GM23338 (cell line): ENCODE results near the gene SLC52A3. TPM values are rescaled to one million over a fixed set of nuclear protein-coding genes. Genes with fewer than 3 reads are reported as not detected.

Experiments used
- ATAC-seq: fragments of 200-7000 bp; cut with Tn5 transposase; 3 replicates; pipeline ENCODE4 v1.9.1; 2020
- DNase-seq: peaks from one replicate; pipeline ENCODE4 v3.0.0-alpha.2; 2015; ENCODE audit warnings: low spot score
- H2AFZ ChIP-seq: fragments of 200-600 bp; sonication (generic); 2 replicates; pipeline ENCODE4 v1.8.0; 2016; ENCODE audit warnings: antibody characterized with exemption, mild to moderate bottlenecking, moderate library complexity
- H3F3A ChIP-seq: fragments of 200-600 bp; sonication (generic); replicated peaks from 2 replicates; pipeline ENCODE4 v1.8.0; 2017; ENCODE audit warnings: antibody characterized with exemption, mixed run types, low read depth
- H3K27ac ChIP-seq: fragments of 200-600 bp; sonication (generic); 2 replicates; pipeline ENCODE4 v1.6.1; 2016; ENCODE audit warnings: low read depth
- H3K27me3 ChIP-seq: fragments of 200-600 bp; sonication (generic); 2 replicates; pipeline ENCODE4 v1.8.0; 2016; ENCODE audit warnings: mild to moderate bottlenecking, mixed run types, moderate library complexity; ENCODE audit not compliant: insufficient read depth
- H3K36me3 ChIP-seq: fragments of 200-600 bp; sonication (generic); 2 replicates; pipeline ENCODE4 v1.8.0; 2016; ENCODE audit warnings: mild to moderate bottlenecking; ENCODE audit not compliant: insufficient read depth
- H3K4me1 ChIP-seq: fragments of 200-600 bp; sonication (generic); 2 replicates; pipeline ENCODE4 v1.8.0; 2016; ENCODE audit warnings: mild to moderate bottlenecking, moderate library complexity; ENCODE audit not compliant: insufficient read depth
- H3K4me2 ChIP-seq: fragments of 200-600 bp; sonication (generic); 2 replicates; pipeline ENCODE4 v1.7.1; 2017; ENCODE audit warnings: mixed run types
- H3K4me3 ChIP-seq: fragments of 200-600 bp; sonication (generic); 2 replicates; pipeline ENCODE4 v1.6.1; 2016; ENCODE audit warnings: mixed run types
- H3K79me2 ChIP-seq: fragments of 200-600 bp; sonication (generic); replicated peaks from 2 replicates; pipeline ENCODE4 v1.8.0; 2017; ENCODE audit warnings: mild to moderate bottlenecking; ENCODE audit not compliant: insufficient read depth
- H3K9me2 ChIP-seq: fragments of 200-600 bp; sonication (generic); 2 replicates; pipeline ENCODE4 v1.8.0; 2017; ENCODE audit not compliant: insufficient read depth
- H4K20me1 ChIP-seq: fragments of 200-600 bp; sonication (generic); replicated peaks from 2 replicates; pipeline ENCODE4 v1.8.0; 2017; ENCODE audit warnings: mild to moderate bottlenecking; ENCODE audit not compliant: insufficient read depth
- H3K27ac Mint-ChIP-seq: 2 replicates; pipeline ENCODE4 v1.8.0; 2020; ENCODE audit warnings: inconsistent platforms, mild to moderate bottlenecking, moderate library complexity, mixed read lengths
- H3K27me3 Mint-ChIP-seq: 3 replicates; pipeline ENCODE4 v1.8.0; 2022; ENCODE audit warnings: low read depth, mild to moderate bottlenecking, moderate library complexity, mixed read lengths, inconsistent platforms; ENCODE audit not compliant: insufficient read depth, poor library complexity
- H3K36me3 Mint-ChIP-seq: 3 replicates; pipeline ENCODE4 v1.8.0; 2021; ENCODE audit warnings: low read depth, mild to moderate bottlenecking, inconsistent platforms, moderate library complexity, mixed read lengths
- H3K4me1 Mint-ChIP-seq: 3 replicates; pipeline ENCODE4 v1.8.0; 2020; ENCODE audit warnings: mild to moderate bottlenecking, inconsistent platforms, mixed read lengths
- H3K4me3 Mint-ChIP-seq: 3 replicates; pipeline ENCODE4 v1.8.0; 2021; ENCODE audit warnings: moderate library complexity, mild to moderate bottlenecking, inconsistent platforms, mixed read lengths
- H3K9me3 Mint-ChIP-seq: 3 replicates; pipeline ENCODE4 v1.8.0; 2020; ENCODE audit warnings: moderate library complexity, mild to moderate bottlenecking, inconsistent platforms, mixed read lengths
- EZH2 ChIP-seq: fragments of 200-600 bp; sonication (generic); IDR thresholded peaks from one replicate; pipeline ENCODE4 v1.8.0; 2017; ENCODE audit warnings: antibody characterized with exemption, mild to moderate bottlenecking, low read depth; ENCODE audit not compliant: unreplicated experiment
- EZH2phosphoT487 ChIP-seq: fragments of 200-600 bp; sonication (generic); IDR thresholded peaks from one replicate; pipeline ENCODE4 v1.8.1; 2018; ENCODE audit warnings: antibody characterized with exemption; ENCODE audit not compliant: unreplicated experiment
- JUNB ChIP-seq: IDR thresholded peaks from one replicate; pipeline ENCODE4 v1.6.1; 2016; ENCODE audit warnings: antibody characterized with exemption; ENCODE audit not compliant: unreplicated experiment
- POLR2AphosphoS5 ChIP-seq: IDR thresholded peaks from 2 replicates; pipeline ENCODE4 v1.6.1; 2016; ENCODE audit warnings: antibody characterized with exemption, low read depth
- STAT1 ChIP-seq: IDR thresholded peaks from one replicate; pipeline ENCODE4 v1.6.1; 2016; ENCODE audit warnings: antibody characterized with exemption; ENCODE audit not compliant: unreplicated experiment
- ZNF331 ChIP-seq: fragments of 250-450 bp; sonication (Bioruptor Pico); IDR thresholded peaks from 2 replicates; pipeline ENCODE4 v1.5.0; 2020; ENCODE audit warnings: low read depth, mild to moderate bottlenecking, moderate library complexity
- polyA plus RNA-seq: library from polyadenylated mRNA; unstranded; fragments of >200 nt; fragmentation: Nextera tagmentation; extraction: Ambion mirVana; gene quantifications from 2 replicates; pipeline ENCODE4 v1.2.1, GENCODE V29; 2016
- total RNA-seq: library from RNA; depleted of rRNA; stranded (reverse); fragments of >200 nt; shearing (Covaris generic); gene quantifications from 2 replicates; pipeline ENCODE4 v1.2.3, GENCODE V29; 2014
- TF ChIP-seq, protein P1 (sequence below): IDR thresholded peaks from one replicate; pipeline ENCODE4 v1.6.1; 2018; ENCODE audit warnings: antibody characterized with exemption; ENCODE audit not compliant: unreplicated experiment
- TF ChIP-seq, protein P2 (sequence below), 2 experiments: fragments of 200-600 bp in 1 of 2; sonication (generic) in 1 of 2; conservative IDR thresholded peaks; 2 replicates each; pipeline versions ENCODE4 v1.5.1 to v1.6.1; 2016 to 2017; ENCODE audit warnings: antibody characterized with exemption in 2 of 2, low read depth in 2 of 2, mild to moderate bottlenecking in 2 of 2, moderate library complexity in 1 of 2
- TF ChIP-seq, protein P3 (sequence below): IDR thresholded peaks from 2 replicates; pipeline ENCODE4 v1.6.1; 2016; ENCODE audit warnings: antibody characterized with exemption

The SLC52A3 gene
- total and polyA plus RNA-seq, 2 experiments from 2014 or later: 2.3 to 4.5 TPM

DNA sequence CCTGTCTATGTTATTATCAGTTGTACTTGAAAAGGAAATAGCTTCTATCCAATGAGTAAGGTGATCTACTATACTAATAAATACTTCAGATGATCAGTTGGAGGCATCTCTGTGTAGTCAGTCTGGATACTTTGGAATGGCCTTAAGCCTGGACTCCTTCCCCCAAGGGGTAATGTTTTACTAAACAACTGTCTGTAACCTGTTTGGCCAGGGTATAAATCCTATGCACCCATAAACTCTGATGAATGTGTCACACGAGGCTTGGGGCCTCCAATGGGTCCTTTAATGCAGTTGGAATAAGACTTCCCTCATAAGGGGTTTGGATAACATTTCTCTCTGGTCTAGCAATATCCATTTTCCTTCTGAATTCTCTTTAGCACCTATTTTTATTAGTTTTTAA is 19.5 kb upstream of the SLC52A3 start (continued):
- TF ChIP-seq, protein P1, sequence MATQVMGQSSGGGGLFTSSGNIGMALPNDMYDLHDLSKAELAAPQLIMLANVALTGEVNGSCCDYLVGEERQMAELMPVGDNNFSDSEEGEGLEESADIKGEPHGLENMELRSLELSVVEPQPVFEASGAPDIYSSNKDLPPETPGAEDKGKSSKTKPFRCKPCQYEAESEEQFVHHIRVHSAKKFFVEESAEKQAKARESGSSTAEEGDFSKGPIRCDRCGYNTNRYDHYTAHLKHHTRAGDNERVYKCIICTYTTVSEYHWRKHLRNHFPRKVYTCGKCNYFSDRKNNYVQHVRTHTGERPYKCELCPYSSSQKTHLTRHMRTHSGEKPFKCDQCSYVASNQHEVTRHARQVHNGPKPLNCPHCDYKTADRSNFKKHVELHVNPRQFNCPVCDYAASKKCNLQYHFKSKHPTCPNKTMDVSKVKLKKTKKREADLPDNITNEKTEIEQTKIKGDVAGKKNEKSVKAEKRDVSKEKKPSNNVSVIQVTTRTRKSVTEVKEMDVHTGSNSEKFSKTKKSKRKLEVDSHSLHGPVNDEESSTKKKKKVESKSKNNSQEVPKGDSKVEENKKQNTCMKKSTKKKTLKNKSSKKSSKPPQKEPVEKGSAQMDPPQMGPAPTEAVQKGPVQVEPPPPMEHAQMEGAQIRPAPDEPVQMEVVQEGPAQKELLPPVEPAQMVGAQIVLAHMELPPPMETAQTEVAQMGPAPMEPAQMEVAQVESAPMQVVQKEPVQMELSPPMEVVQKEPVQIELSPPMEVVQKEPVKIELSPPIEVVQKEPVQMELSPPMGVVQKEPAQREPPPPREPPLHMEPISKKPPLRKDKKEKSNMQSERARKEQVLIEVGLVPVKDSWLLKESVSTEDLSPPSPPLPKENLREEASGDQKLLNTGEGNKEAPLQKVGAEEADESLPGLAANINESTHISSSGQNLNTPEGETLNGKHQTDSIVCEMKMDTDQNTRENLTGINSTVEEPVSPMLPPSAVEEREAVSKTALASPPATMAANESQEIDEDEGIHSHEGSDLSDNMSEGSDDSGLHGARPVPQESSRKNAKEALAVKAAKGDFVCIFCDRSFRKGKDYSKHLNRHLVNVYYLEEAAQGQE: no peak
- TF ChIP-seq ZNF331: no peak

DNA sequence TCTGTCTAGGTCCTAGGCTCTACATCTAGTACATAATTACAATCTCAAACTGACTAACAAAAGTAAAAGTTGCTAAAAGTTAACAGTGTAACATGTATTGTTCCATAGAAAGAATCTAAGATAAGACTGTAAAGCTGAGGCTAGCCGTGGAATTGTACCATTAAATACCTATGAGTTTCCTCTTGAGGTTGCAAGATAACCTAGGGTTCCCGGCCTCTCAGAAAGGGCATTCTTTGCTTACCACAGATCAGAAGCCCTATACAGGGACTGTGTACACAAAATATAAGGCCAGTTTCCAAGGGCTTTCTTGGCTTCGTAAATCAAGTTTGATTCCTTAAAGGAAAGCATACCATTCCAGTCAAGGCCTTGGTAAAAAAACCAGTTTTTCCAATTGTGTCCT is 11.5 kb upstream of the SLC52A3 start:
- no peak overlapping the region for H3K4me3 ChIP-seq
- no peaks in the 10 kb centered on the region for H3K9me2 ChIP-seq
- no peak overlapping the region for H3K27ac ChIP-seq
- peaks cover 26% of the 10 kb centered on the region for H3K4me1 Mint-ChIP-seq
- H3K4me3 Mint-ChIP-seq: no peak overlapping the region
- H3K4me2 ChIP-seq: no peak overlapping the region
- no peaks in the 10 kb centered on the region for H3K27me3 Mint-ChIP-seq
- peaks cover 26% of the 10 kb centered on the region for H3K9me3 Mint-ChIP-seq
- no peaks in the 10 kb centered on the region for H4K20me1 ChIP-seq
- H3F3A ChIP-seq: 0 out of 2 replicates have a peak, but pooled peaks cover 3% of the 10 kb centered on the region
- H3K79me2 ChIP-seq: no peaks in the 10 kb centered on the region
- H2AFZ ChIP-seq: no peak overlapping the region; the same call in 1 of the 2 replicates
- ATAC-seq: no peak
- peaks cover 12% of the 10 kb centered on the region for H3K36me3 Mint-ChIP-seq
- no peaks in the 10 kb centered on the region for H3K27me3 ChIP-seq
- no peak for DNase-seq
- no peaks in the 10 kb centered on the region for H3K36me3 ChIP-seq
- no peak overlapping the region for H3K27ac Mint-ChIP-seq
- peaks cover 20% of the 10 kb centered on the region for H3K4me1 ChIP-seq
- TF ChIP-seq, protein P1: no peak
- TF ChIP-seq, protein P2, sequence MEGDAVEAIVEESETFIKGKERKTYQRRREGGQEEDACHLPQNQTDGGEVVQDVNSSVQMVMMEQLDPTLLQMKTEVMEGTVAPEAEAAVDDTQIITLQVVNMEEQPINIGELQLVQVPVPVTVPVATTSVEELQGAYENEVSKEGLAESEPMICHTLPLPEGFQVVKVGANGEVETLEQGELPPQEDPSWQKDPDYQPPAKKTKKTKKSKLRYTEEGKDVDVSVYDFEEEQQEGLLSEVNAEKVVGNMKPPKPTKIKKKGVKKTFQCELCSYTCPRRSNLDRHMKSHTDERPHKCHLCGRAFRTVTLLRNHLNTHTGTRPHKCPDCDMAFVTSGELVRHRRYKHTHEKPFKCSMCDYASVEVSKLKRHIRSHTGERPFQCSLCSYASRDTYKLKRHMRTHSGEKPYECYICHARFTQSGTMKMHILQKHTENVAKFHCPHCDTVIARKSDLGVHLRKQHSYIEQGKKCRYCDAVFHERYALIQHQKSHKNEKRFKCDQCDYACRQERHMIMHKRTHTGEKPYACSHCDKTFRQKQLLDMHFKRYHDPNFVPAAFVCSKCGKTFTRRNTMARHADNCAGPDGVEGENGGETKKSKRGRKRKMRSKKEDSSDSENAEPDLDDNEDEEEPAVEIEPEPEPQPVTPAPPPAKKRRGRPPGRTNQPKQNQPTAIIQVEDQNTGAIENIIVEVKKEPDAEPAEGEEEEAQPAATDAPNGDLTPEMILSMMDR (conservative IDR thresholded peaks at IDR 0.05; ENCODE audit: low read depth in 2 of 2): no peak
- TF ChIP-seq JUNB (no peak), STAT1 (no peak), POLR2AphosphoS5 (no peak), EZH2phosphoT487 (no peak), ZNF331 (no peak), EZH2 (no peak)
- TF ChIP-seq, protein P3, sequence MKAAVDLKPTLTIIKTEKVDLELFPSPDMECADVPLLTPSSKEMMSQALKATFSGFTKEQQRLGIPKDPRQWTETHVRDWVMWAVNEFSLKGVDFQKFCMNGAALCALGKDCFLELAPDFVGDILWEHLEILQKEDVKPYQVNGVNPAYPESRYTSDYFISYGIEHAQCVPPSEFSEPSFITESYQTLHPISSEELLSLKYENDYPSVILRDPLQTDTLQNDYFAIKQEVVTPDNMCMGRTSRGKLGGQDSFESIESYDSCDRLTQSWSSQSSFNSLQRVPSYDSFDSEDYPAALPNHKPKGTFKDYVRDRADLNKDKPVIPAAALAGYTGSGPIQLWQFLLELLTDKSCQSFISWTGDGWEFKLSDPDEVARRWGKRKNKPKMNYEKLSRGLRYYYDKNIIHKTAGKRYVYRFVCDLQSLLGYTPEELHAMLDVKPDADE: no peak
